ENCODE measurements around the gene SUPT7L. TPM values are rescaled to one million over a fixed set of nuclear protein-coding genes. Genes with fewer than 3 reads are reported as not detected.

The SUPT7L gene
- total RNA-seq, 1 donor from 2014 or later, result 42.6 TPM

GRCh38 chr2:27705851-27706622 lies 42.6 kb upstream of the SUPT7L start:
- Mint-ChIP-seq H3K36me3 (no peaks in the 10 kb centered on the region), H3K9me3 (no peaks in the 10 kb centered on the region), H3K4me3 (no peak overlapping the region), H3K27me3 (ENCODE audit: low read depth) (no peaks in the 10 kb centered on the region), H3K4me1 (peaks cover 25% of the 10 kb centered on the region), H3K27ac (peak overlapping the region; percentile 88)
- no peak for DNase-seq (ENCODE audit: low spot score in 2 of 2, unreplicated experiment in 2 of 2)
- no peak for TF ChIP-seq CTCF (IDR thresholded peaks at IDR 0.05; ENCODE audit: unreplicated experiment)

GRCh38 chr2:27704342-27704876 lies 41.0 kb upstream of the SUPT7L start:
- no peak overlapping the region for H3K4me3 Mint-ChIP-seq
- DNase-seq (ENCODE audit: low spot score in 2 of 2, unreplicated experiment in 2 of 2), result no peak
- peak overlapping the region; percentile 6 for H3K27ac Mint-ChIP-seq
- no peaks in the 10 kb centered on the region for H3K9me3 Mint-ChIP-seq
- no peak for TF ChIP-seq CTCF (IDR thresholded peaks at IDR 0.05; ENCODE audit: unreplicated experiment)
- no peaks in the 10 kb centered on the region for H3K36me3 Mint-ChIP-seq
- H3K4me1 Mint-ChIP-seq, result peaks cover 22% of the 10 kb centered on the region
- H3K27me3 Mint-ChIP-seq (ENCODE audit: low read depth), result no peaks in the 10 kb centered on the region

- peak; percentile 98 for TF ChIP-seq CTCF (IDR thresholded peaks at IDR 0.05; ENCODE audit: unreplicated experiment)
- peak overlapping the region; percentile 32 for H3K27ac Mint-ChIP-seq
- no peaks in the 10 kb centered on the region for H3K27me3 Mint-ChIP-seq (ENCODE audit: low read depth)
- H3K9me3 Mint-ChIP-seq, result no peaks in the 10 kb centered on the region
- no peaks in the 10 kb centered on the region for H3K36me3 Mint-ChIP-seq
- no peak overlapping the region for H3K4me3 Mint-ChIP-seq
- DNase-seq (ENCODE audit: low spot score in 2 of 2, unreplicated experiment in 2 of 2), result peak; percentile 69 to 94
- H3K4me1 Mint-ChIP-seq, result peaks cover 22% of the 10 kb centered on the region
Measured at GRCh38 chr2:27703638-27704341, 40.4 kb upstream of the SUPT7L start.

- Mint-ChIP-seq H3K36me3 (peaks cover 4% of the 10 kb centered on the region), H3K9me3 (no peaks in the 10 kb centered on the region), H3K27me3 (ENCODE audit: low read depth) (no peaks in the 10 kb centered on the region), H3K4me3 (no peak overlapping the region), H3K27ac (no peak overlapping the region), H3K4me1 (peaks cover 18% of the 10 kb centered on the region)
- TF ChIP-seq CTCF (IDR thresholded peaks at IDR 0.05; ENCODE audit: unreplicated experiment), result no peak
- no peak for DNase-seq (ENCODE audit: low spot score in 2 of 2, unreplicated experiment in 2 of 2)
Measured at GRCh38 chr2:27702302-27702701, 38.9 kb upstream of the SUPT7L start.

- H3K4me3 Mint-ChIP-seq, result no peak overlapping the region
- peaks cover 4% of the 10 kb centered on the region for H3K36me3 Mint-ChIP-seq
- TF ChIP-seq CTCF (IDR thresholded peaks at IDR 0.05; ENCODE audit: unreplicated experiment), result no peak
- H3K9me3 Mint-ChIP-seq, result no peaks in the 10 kb centered on the region
- H3K27ac Mint-ChIP-seq, result no peak overlapping the region
- DNase-seq (ENCODE audit: low spot score in 2 of 2, unreplicated experiment in 2 of 2), result no peak
- H3K4me1 Mint-ChIP-seq, result peaks cover 20% of the 10 kb centered on the region
- H3K27me3 Mint-ChIP-seq (ENCODE audit: low read depth), result no peaks in the 10 kb centered on the region
Measured at GRCh38 chr2:27701676-27702075, 38.3 kb upstream of the SUPT7L start.
